ENCODE results near the gene STARD3NL.

Gene STARD3NL

DNA sequence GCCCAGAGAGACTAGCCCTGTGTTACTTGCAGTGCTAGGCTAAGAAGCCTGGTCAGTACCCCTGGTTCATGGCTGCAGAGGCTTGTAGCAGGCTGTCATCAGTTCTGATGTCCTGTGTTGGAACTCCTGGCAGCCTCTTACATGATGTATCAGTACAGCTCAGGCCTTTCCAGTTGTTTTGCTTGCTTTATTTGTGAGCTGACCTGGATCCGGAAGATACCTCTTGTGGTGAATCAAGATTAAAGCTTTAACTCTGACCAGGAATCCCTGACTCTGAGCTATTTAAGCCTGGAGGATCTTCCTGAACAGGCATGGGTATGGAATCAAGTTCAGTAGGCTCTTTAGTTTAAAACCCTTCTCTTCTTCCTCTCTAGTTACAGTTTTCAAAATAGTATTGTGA lies 4.4 kb downstream of the STARD3NL start:
- DNase-seq, result no peak

- no peak for DNase-seq
These were observed 7.6 kb downstream of the STARD3NL start for GRCh38 chr7:38185395-38186307.

- DNase-seq, result no peak
These were observed 8.7 kb downstream of the STARD3NL start for GRCh38 chr7:38186593-38187314.

DNA sequence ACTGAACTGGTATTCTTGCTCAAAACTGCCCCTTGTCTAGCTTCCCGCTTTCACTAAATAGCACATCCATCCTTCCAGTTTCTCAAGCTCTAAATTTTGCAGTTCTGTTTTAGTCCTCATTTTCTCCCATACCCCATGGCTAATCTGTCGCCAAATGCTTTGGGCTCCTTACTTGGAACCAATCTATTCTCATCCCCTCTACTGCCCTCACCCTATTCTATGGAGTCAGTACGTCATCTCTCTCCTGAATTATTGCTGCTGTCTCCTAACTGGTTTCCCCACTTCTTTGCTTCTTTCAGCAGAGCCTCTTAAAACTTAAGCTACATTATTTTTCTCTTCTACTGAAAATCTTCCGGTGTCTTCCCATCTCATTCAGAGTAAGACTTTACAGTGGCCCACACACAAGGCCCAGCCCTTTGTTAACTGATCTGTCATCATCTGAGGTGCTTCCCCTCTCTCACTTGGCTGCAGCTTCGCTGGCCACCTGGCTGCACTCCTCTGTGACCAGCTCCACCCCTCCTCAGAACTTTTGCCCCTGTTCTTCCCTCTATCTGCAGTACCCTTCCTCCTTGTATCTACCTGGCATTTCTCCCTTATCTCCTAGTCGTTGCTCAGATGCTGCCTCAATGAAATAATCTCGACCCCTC lies 9.9 kb downstream of the STARD3NL start:
- DNase-seq, result no peak

DNA sequence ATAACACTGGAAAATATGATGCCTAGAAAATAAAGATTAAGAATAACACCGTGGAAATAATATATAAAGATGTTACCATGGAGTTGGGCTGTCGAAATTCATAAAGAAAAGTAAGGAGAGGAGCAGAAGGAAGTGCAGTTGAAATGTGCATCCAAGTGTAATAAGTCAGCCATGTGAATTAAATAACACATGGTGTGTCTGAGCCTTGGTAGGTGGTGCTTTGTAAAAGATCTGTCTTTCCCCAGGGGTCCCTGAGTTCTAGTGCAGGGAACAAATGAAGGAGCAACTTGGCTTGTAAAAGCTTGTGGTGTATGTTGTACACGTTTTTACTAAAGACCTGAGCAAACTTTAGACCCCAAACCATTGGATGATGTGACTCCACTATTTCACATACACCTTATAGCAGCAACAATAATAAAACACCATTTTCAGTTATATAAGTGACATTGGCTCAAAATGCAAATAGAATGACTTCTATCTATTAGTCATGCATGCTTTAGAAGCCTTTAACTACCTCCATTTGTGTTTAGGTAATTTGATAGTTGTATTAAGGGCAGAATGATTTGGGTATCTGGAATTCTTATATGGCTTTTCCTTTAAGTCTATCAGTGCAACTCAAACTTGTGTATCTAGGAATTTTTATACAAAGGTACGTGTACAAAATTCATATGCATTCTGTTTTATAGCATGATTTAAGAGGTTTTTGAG lies 11.3 kb downstream of the STARD3NL start:
- DNase-seq, result no peak

DNA sequence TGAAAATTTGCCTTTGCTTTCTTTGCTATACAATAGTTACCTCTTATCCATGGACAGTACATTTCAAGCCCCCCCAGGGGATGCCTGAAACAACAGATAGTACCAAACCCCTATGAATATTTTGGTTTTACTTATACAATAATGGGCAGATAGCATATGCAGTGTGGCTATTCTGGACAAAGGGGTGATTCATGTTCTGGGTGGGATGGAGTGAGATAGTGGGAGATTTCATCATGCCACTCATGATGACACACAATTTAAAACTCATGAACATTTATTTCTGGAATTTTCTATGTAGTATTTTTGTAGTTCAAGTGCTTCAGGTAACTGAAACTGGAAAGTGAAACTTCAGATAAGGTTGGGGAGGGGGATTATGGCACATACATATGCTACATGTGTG lies 12.0 kb downstream of the STARD3NL start:
- no peak for DNase-seq

DNA sequence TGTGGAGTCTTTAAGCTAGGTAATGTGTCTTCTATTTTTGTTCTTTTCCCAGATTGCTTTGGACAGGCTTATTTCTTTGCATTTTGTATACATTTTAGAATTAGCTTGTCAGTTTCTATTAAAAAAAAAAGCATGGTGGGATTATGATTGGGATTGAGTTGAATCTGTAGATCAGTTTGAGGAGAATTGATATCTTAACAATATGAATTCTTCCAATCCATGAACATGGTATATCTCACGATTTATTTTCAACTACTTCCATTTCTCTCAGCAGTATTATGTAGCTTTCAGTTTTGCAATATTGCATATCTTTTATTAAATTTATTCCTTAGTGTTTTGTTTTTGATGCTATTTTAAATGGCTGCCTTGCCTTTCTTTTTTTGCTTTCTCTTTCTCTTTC lies 13.7 kb downstream of the STARD3NL start:
- no peak for DNase-seq

DNA sequence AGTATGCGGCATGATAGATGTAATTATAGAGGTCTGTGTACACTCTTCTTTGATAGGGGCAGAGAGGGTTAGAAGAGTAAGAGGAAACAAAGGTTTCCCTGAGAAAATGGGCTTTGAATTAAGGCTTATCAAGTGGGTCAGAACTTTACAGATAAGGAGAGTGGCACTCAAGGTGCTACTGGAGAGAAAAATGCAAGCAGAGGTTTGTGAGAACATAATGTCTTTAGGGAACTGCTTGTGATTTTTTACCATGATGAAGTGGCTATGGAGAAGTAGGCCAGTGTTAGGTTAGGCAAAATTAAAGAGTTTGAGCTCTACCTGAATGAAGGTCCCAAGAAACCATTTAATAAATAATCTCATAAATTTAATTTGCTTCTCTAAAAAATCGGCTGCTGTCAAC lies 14.3 kb downstream of the STARD3NL start:
- no peak for DNase-seq

GRCh38 chr7:38195804-38196595 lies 18.0 kb downstream of the STARD3NL start:
- no peak for DNase-seq

DNA sequence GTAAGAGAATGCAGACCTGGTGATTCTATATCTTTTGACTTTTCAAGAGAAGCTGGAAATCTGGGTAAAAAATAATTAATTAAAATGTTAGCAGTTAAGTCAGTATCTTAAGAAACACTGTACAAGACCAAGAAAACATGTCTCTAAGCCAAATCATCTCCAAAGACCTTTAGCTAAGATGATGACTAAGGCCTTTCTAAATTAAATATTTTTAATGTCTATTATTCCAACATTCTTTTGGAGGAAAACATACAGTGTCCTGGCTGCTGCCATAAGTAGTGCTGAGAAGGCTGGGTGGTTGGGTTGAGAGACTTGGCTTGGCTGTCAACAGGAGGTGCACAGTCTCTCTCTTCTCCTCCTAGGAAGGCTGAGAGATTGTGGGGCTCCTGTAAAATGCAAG lies 20.3 kb downstream of the STARD3NL start:
- no peak for DNase-seq

- no peak for DNase-seq
These were observed 21.1 kb downstream of the STARD3NL start for GRCh38 chr7:38199154-38199553.

DNA sequence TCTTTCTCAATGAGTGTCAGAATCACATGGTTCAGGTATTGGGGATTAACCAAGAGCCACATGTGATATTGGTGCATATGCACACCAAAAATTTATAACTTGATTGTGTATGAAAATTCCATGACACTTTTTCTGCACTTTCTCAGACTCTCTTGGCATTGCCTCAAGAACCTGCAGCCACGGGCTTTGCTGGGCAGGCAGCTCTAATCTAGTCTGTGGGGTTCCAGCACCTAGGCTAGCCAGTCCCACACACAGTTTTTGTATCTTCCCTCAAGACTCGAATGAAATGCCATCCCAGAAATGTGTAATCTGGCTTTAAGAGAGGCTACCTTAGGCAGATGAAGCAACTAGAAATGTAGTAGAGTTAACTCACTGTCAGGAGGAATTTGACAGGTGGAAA lies 21.7 kb downstream of the STARD3NL start:
- DNase-seq, result no peak

- DNase-seq, result no peak
These were observed 28.0 kb downstream of the STARD3NL start for GRCh38 chr7:38206071-38206470.

DNA sequence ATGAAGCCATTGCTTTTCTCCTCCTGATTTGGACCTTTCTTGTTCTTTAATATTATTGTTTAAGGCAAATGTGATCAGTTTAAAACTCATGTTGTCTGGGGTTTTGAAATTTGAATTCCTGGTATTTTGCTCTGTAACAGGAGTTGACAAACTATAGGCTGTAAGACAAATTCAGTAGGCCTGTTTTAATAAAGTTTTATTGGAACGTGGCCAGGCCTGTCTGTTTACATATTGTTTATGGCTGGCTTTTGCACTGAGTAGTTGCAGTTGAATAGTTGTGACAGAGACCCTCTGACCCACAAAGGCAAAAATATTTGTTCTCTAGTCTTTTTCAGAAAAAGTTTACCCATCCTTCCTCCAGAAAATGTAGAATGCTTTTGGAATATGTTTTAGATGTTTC lies 29.8 kb downstream of the STARD3NL start:
- no peak for DNase-seq

DNA sequence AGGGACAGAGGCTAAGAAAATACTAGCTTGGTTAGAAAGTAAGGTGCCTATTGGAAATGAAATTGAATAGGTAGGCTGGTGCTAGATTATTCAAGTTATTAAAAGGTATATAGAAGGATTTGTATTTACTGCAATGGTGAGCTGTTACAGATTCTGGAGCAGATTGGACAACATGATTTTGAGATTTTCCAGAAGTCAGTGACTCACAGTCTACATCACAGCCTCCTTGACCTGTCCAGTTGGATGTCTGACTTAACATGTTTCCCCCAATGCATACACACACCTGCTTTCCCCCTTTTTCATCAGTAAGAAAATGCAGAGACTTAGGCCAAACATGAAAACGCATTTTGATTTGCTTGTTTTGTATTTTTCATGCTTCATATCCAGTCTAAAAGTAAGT lies 33.4 kb downstream of the STARD3NL start:
- DNase-seq, result no peak

GRCh38 chr7:38211940-38212339 lies 33.9 kb downstream of the STARD3NL start:
- peak in 18 of 58 donors; percentile 2 to 53 (median 11) for DNase-seq

DNA sequence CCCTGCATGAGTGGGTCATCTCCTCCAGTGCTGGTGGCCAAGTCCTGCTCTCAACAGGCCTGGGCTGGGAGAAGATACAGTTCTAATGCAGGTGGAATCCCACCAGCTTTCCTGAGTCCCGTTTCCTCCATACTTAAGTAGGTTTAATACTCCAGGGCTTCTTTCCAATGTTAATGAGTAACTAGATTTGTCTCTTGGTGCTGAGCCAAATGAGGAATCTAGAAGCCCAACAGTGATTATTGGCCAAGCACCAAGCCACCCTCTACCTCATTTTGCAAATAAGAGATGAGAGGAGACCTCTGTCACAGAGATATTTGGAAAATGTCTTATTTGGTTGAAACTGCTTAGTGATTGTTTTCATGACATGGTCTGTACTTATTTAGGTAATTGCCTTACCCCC lies 37.1 kb downstream of the STARD3NL start:
- peak in 1 of 58 donors; percentile 6 for DNase-seq

DNA sequence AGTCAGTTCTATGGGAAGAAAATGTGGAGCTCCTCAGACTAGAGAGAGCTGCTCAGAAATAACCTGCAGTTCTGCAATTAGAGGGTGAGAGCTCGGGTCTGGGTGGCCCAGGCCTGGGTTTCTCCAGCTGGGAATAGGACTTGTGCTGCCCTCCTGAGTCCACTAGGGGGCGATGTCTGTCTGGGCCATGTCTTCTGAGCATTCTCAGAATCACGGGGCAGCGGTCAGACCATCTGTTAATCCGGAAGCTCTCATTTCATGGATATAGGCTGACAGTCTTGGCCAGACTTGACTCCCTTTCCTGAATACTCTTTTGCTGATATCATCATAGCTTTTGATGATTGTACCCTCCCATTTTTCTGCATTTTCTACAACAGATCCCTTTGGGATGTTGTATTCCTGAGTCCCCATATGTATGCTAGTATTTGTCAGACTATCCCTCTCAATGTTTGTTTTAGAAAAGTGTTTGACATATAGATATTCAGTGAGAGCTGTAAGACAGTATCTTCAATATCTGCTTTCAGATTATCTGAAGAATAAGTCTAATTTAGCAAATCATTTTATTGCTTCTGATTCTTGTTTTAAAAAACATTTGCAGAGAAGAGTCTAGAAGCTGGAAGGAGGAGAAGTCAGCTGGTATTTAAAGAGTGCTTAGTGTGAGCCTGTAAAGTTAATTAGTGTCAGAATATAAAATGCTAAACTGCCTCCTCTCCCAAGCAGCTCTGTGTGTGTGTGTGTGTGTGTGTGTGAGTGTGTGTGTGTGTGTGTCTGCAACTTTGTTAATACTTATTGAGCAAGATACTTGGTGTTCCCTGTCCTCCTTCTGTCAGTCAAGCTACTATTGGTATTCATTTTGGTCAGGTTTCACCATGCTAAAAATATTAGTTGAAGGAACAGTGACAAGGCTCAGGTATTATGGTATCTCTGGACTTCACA lies 38.0 kb downstream of the STARD3NL start:
- peak in 53 of 58 donors; percentile 6 to 80 (median 51) for DNase-seq

DNA sequence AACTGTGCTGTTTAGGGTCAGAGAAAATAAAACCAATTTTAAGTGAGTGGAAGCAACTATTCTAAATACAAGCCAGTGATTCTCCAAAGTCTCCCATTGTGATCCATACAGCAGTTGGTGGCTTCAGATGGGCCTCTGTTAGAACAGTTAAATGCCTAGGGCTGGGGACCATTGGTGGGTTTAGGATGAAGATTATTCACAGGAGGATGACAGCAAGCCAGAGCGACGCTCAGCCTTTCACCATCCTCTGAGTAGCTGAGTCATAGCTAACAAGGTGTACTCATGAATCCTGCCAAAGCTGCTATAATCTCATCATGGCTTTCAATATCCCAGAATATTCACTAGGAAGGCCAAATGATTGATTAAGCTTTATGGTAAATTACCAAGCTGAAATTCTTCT lies 39.6 kb downstream of the STARD3NL start:
- no peak for DNase-seq

Data from anterior cingulate cortex (tissue), 58 donors.